Activated naive CD8-positive, alpha-beta T cell treated with anti-CD3 and anti-CD28 coated beads, Interleukin-2, amount 10 ng/mL, durations not matched to agents 7 days and 5 days (primary cell): Measurements from ENCODE around the gene GLT1D1. TPM values are rescaled to one million over a fixed set of nuclear protein-coding genes. Genes with fewer than 3 reads are reported as not detected.

Experiments
- ATAC-seq: fragments of 150-1000 bp; cut with Tn5 transposase; one replicate; pipeline ENCODE4 v1.10.0; 2021; ENCODE audit warnings: low read depth, moderate library complexity
- POLR2A ChIA-PET: fragments of 350-600 bp; sonication (Branson Sonifier 250); formaldehyde crosslinking; loops from one replicate; lab custom pipeline; 2021; ENCODE audit warnings: antibody characterized with exemption; lab: Charles Lee
- DNase-seq: peaks from one replicate; pipeline ENCODE4 v3.0.0; 2021
- H3K27ac Mint-ChIP-seq: one replicate; pipeline ENCODE4 v1.8.0; 2022; ENCODE audit warnings: mild to moderate bottlenecking, mixed read lengths
- H3K27me3 Mint-ChIP-seq: one replicate; pipeline ENCODE4 v1.8.0; 2022; ENCODE audit warnings: mild to moderate bottlenecking, moderate library complexity, mixed read lengths
- H3K36me3 Mint-ChIP-seq: one replicate; pipeline ENCODE4 v1.8.0; 2021; ENCODE audit warnings: mild to moderate bottlenecking, mixed read lengths
- H3K4me1 Mint-ChIP-seq: one replicate; pipeline ENCODE4 v1.8.0; 2021; ENCODE audit warnings: mixed read lengths
- H3K4me3 Mint-ChIP-seq: one replicate; pipeline ENCODE4 v1.8.0; 2022; ENCODE audit warnings: mild to moderate bottlenecking, moderate library complexity, mixed read lengths
- H3K9me3 Mint-ChIP-seq: one replicate; pipeline ENCODE4 v1.8.0; 2021; ENCODE audit warnings: mixed read lengths
- total RNA-seq, 2 experiments: library from RNA; stranded (reverse); gene quantifications; one replicate each; pipeline ENCODE4 v1.2.3, GENCODE V29; 2021

Gene GLT1D1
- total RNA-seq, 2 experiments from 2014 or later: not detected

DNA sequence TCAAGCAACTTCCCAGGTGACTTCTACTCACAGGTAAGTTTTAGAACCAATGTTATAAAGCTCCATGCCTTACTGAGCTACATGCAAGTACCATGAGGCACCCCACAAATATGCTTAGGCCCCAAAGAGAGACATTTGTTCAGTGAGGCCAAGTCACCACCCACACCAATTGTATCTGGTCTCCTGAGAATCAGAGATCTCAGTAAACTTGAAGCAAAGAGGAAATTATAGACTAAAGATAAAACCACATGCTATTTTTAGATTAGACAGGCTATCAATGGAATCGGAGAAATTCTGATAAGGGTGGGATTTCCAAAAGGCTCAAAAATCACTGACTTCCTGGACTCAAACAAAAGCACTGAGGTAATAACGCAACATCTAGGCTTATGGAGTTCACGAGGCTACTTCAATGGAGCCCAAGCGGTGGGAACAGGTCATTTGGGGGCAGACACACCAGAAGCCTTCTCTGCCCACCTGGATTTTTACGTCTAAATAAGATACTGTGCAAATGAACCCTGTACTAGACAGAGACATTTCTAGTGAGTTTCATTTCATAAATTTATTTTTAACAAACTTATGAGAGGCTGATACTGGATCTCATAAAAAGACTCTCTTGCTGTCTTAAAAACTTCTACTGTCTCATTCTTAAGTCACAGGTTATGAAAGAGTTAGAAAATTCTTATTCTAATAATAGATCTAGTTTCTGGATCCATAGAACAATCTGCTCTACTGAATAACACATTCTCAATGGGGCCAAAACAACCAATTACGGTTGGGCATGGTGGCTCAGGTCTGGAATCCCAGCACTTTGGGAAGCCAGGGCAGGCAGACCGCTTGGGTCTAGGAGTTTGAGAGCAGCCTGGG, 37.3 kb upstream of the GLT1D1 start:
- H3K36me3 Mint-ChIP-seq: peaks cover 24% of the 10 kb centered on the region
- POLR2A ChIA-PET: no interaction called here
- H3K27ac Mint-ChIP-seq: no peak overlapping the region

GRCh38 chr12:128816643-128816920, 36.7 kb upstream of the GLT1D1 start:
- DNase-seq: no peak
- no peak overlapping the region for H3K4me3 Mint-ChIP-seq
- no peak overlapping the region for H3K27ac Mint-ChIP-seq
- peaks cover 40% of the 10 kb centered on the region for H3K4me1 Mint-ChIP-seq
- no peak for ATAC-seq
- no peaks in the 10 kb centered on the region for H3K27me3 Mint-ChIP-seq
- POLR2A ChIA-PET: no interaction called here
- H3K9me3 Mint-ChIP-seq: no peaks in the 10 kb centered on the region
- peaks cover 26% of the 10 kb centered on the region for H3K36me3 Mint-ChIP-seq

More for the DNA sequence above, 37.3 kb upstream of the GLT1D1 start:
- peaks cover 41% of the 10 kb centered on the region for H3K4me1 Mint-ChIP-seq
- no peaks in the 10 kb centered on the region for H3K27me3 Mint-ChIP-seq
- ATAC-seq: no peak
- no peak overlapping the region for H3K4me3 Mint-ChIP-seq
- DNase-seq: no peak
- no peaks in the 10 kb centered on the region for H3K9me3 Mint-ChIP-seq

DNA sequence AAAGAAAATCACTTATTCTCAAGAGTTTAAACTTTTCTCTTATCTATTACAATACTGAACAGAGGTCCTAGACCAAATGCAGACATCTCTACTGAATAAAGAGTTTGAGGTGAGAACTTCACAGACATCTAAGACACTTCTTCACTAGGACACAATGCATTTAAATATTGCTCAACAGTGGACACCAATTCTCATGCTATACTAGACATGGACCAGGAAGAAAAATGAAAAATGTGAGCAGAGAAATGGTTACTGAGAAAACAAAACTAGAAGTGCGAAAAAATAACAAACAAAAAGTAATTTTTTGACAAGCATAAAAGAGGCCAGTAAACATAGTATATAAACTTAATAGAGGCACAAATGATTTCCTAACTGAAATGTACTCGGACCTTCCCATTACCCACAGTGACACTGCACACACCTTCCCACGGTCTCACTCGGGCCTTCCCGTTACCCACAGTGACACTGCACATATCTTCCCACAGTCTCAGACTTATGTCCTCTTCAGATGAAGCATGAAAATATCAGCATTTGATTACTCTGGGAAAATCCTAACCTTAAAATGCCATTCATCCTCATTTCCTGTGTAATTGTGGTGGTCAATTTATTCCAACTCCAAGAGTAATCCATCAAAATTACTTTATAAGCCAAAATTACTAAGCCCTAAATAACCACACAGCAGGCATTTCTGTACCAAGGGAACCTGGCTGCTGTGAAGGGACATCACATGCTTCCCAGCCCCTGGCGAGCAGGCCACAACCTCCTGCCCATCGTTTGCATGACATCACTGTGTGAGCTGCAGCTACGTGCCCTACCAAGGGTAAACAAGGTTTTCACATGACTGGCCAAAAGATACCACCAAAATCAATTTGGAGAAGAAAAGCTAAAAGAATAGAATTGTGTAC, 35.9 kb upstream of the GLT1D1 start:
- DNase-seq (no peak), ATAC-seq (no peak)
- Mint-ChIP-seq H3K27ac (peak overlapping the region; percentile 51), H3K9me3 (no peaks in the 10 kb centered on the region), H3K4me3 (no peak overlapping the region), H3K36me3 (peaks cover 27% of the 10 kb centered on the region), H3K4me1 (peaks cover 41% of the 10 kb centered on the region), H3K27me3 (no peaks in the 10 kb centered on the region)
- POLR2A ChIA-PET: no interaction called here

DNA sequence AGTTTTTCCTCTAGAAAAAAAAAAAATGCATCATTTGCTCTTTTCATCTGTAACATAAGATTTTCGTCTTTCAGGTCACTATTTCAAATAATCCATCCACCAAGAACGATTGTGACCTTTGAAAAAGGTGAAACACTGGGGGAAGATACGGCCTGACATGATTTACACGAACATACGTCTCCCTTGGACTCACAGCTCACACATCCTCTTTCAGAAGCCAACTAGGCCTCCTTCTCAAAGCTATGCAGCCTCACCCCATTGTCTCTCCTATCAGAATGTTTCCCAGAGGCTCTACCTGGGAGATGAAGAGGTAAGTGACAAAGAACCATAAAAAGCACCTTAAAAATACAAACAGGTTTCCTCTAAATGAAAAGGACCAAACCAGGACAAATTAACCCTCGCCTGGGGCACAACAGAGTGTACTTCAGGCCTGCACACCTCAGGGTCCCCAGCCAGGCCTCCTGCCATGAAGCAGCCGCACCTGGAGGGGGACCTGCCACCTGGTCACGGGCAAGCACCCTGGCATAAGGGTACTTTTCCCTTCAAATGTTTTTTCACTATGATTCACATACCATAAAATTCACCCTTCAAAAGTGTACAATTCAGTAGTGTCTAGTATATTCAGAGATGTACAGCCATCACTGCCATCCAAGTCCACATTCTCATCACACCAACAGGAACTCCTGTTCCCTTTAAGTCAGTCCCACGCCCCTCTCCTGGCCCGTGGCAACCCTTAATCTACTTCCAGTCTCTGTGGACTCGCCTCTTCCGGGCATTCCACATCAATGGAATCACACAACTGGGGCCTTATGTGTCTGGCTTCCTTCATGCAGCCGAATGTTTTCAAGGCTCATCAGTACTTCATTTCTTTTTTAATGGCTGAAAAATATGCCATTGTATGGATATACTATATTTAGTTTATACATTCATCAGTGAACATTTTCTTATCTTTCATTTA, 34.9 kb upstream of the GLT1D1 start:
- no peaks in the 10 kb centered on the region for H3K9me3 Mint-ChIP-seq
- DNase-seq (no peak), ATAC-seq (no peak)
- no peak overlapping the region for H3K4me3 Mint-ChIP-seq
- H3K27me3 Mint-ChIP-seq: no peaks in the 10 kb centered on the region
- POLR2A ChIA-PET: no interaction called here
- peak overlapping the region; percentile 37 for H3K27ac Mint-ChIP-seq
- peaks cover 38% of the 10 kb centered on the region for H3K4me1 Mint-ChIP-seq
- peaks cover 25% of the 10 kb centered on the region for H3K36me3 Mint-ChIP-seq

GRCh38 chr12:128819293-128820144, 33.8 kb upstream of the GLT1D1 start:
- Mint-ChIP-seq H3K27ac (no peak overlapping the region), H3K36me3 (peaks cover 17% of the 10 kb centered on the region), H3K4me3 (no peak overlapping the region), H3K27me3 (no peaks in the 10 kb centered on the region), H3K9me3 (no peaks in the 10 kb centered on the region), H3K4me1 (peaks cover 36% of the 10 kb centered on the region)
- POLR2A ChIA-PET: no interaction called here
- DNase-seq (no peak), ATAC-seq (no peak)

GRCh38 chr12:128820253-128820652, 33.0 kb upstream of the GLT1D1 start:
- Mint-ChIP-seq H3K4me1 (peaks cover 35% of the 10 kb centered on the region), H3K9me3 (no peaks in the 10 kb centered on the region), H3K4me3 (no peak overlapping the region), H3K27me3 (no peaks in the 10 kb centered on the region), H3K36me3 (peaks cover 11% of the 10 kb centered on the region), H3K27ac (no peak overlapping the region)
- POLR2A ChIA-PET: no interaction called here
- DNase-seq (no peak), ATAC-seq (no peak)

- POLR2A ChIA-PET: interaction anchor here (1.5 kb wide), 1 partner anchor 38 kb away, joined by 3 read pairs; no protein-coding TSS in a partner anchor
- peaks cover 33% of the 10 kb centered on the region for H3K4me1 Mint-ChIP-seq
- DNase-seq (no peak), ATAC-seq (no peak)
- peak overlapping the region; percentile 66 for H3K4me3 Mint-ChIP-seq
- H3K27me3 Mint-ChIP-seq: no peaks in the 10 kb centered on the region
- no peaks in the 10 kb centered on the region for H3K9me3 Mint-ChIP-seq
- peak overlapping the region; percentile 2 for H3K27ac Mint-ChIP-seq
- peaks cover 11% of the 10 kb centered on the region for H3K36me3 Mint-ChIP-seq
Observed at GRCh38 chr12:128820723-128821432, 32.4 kb upstream of the GLT1D1 start.

GRCh38 chr12:128823216-128823915, 29.9 kb upstream of the GLT1D1 start:
- Mint-ChIP-seq H3K9me3 (no peaks in the 10 kb centered on the region), H3K36me3 (peaks cover 8% of the 10 kb centered on the region), H3K27ac (peak overlapping the region; percentile 78), H3K4me1 (peaks cover 21% of the 10 kb centered on the region), H3K4me3 (peak overlapping the region; percentile 89), H3K27me3 (peaks cover 2% of the 10 kb centered on the region)
- POLR2A ChIA-PET: interaction anchor here (1.1 to 2.6 kb wide), 4 partner anchors 13 to 40 kb away, joined by 3 to 12 read pairs (median 6); no protein-coding TSS in a partner anchor
- peak; percentile 59 for ATAC-seq
- no peak for DNase-seq

GRCh38 chr12:128823916-128824839, 29.1 kb upstream of the GLT1D1 start, which contains the start of gene SLC15A4:
Gene SLC15A4 (minus strand): TSS chr12:128823958. CDS start chr12:128823943, 15 bp downstream.
- Mint-ChIP-seq H3K4me1 (peaks cover 18% of the 10 kb centered on the region), H3K27me3 (peaks cover 6% of the 10 kb centered on the region), H3K9me3 (no peaks in the 10 kb centered on the region), H3K27ac (peak within 1 kb of the TSS; percentile 78), H3K36me3 (peaks cover 8% of the 10 kb centered on the region), H3K4me3 (peak within 1 kb of the TSS; percentile 89)
- ATAC-seq (peak; percentile 94), DNase-seq (peak; percentile 97)
- POLR2A ChIA-PET: interaction anchor here (0.8 to 2.6 kb wide), 7 partner anchors 12 to 92 kb away, joined by 3 to 12 read pairs (median 3); no protein-coding TSS in a partner anchor

GRCh38 chr12:128825835-128826234, 27.4 kb upstream of the GLT1D1 start:
- Mint-ChIP-seq H3K4me1 (peaks cover 29% of the 10 kb centered on the region), H3K4me3 (no peak overlapping the region), H3K9me3 (no peaks in the 10 kb centered on the region), H3K27me3 (peaks cover 6% of the 10 kb centered on the region), H3K27ac (no peak overlapping the region), H3K36me3 (peaks cover 6% of the 10 kb centered on the region)
- POLR2A ChIA-PET: interaction anchor here (0.6 to 2.6 kb wide), 2 partner anchors 29 to 1001 kb away, joined by 3 to 12 read pairs; no protein-coding TSS in a partner anchor
- no peak for ATAC-seq
- DNase-seq: no peak
